Activated CD4-positive, alpha-beta T cell treated with anti-CD3 and anti-CD28 coated beads for 36 hours (primary cell): ENCODE results near the gene BRD7. TPM values are rescaled to one million over a fixed set of nuclear protein-coding genes. Genes with fewer than 3 reads are reported as not detected.

Experiments used
- ATAC-seq: fragments of 200-7000 bp; cut with Tn5 transposase; one replicate; pipeline ENCODE4 v1.10.0; 2021; ENCODE audit warnings: mild to moderate bottlenecking, moderate library complexity
- CTCF ChIA-PET: fragments of 350-600 bp; sonication (Branson Sonifier 250); formaldehyde crosslinking; loops from one replicate; lab custom pipeline; 2021; ENCODE audit warnings: antibody characterized with exemption; lab: Charles Lee
- POLR2A ChIA-PET: fragments of 350-600 bp; sonication (Branson Sonifier 250); formaldehyde crosslinking; loops from one replicate; lab custom pipeline; 2021; ENCODE audit warnings: antibody characterized with exemption, inconsistent platforms; lab: Charles Lee
- DNase-seq: peaks from one replicate; pipeline ENCODE4 v3.0.0-alpha.2; 2020
- H3K27ac Mint-ChIP-seq: one replicate; pipeline ENCODE4 v1.8.0; 2021; ENCODE audit warnings: mixed read lengths
- H3K27me3 Mint-ChIP-seq: one replicate; pipeline ENCODE4 v1.8.0; 2021; ENCODE audit warnings: mixed read lengths
- H3K36me3 Mint-ChIP-seq: one replicate; pipeline ENCODE4 v1.8.0; 2021; ENCODE audit warnings: low read depth, mixed read lengths
- H3K4me1 Mint-ChIP-seq: one replicate; pipeline ENCODE4 v1.8.0; 2021; ENCODE audit warnings: mixed read lengths
- H3K4me3 Mint-ChIP-seq: one replicate; pipeline ENCODE4 v1.8.0; 2021; ENCODE audit warnings: mild to moderate bottlenecking, moderate library complexity, mixed read lengths
- H3K9me3 Mint-ChIP-seq: one replicate; pipeline ENCODE4 v1.8.0; 2021; ENCODE audit warnings: low read depth, mixed read lengths
- intact Hi-C, 2 experiments: fragments of 100-400 bp; cut with DNase I in 1 of 2; cut with micrococcal nuclease in 1 of 2; formaldehyde crosslinking; loops; one replicate each; pipeline versions ENCODE4 v1.14.2 to v1.15.1; 2022 to 2024; cut with DNase I, micrococcal nuclease
- total RNA-seq, 2 experiments: library from RNA; stranded (reverse); gene quantifications; one replicate each; pipeline ENCODE4 v1.2.3, GENCODE V29; 2021

The BRD7 gene
- total RNA-seq, 2 experiments from 2014 or later = 87.7 to 104 TPM

- H3K9me3 Mint-ChIP-seq = no peaks in the 10 kb centered on the region
- no peak overlapping the region for H3K4me3 Mint-ChIP-seq
- DNase-seq = no peak
- no peak overlapping the region for H3K27ac Mint-ChIP-seq
- no peaks in the 10 kb centered on the region for H3K27me3 Mint-ChIP-seq
- ATAC-seq = no peak
- ChIA-PET CTCF (no interaction called here), POLR2A (no interaction called here)
- peaks cover 19% of the 10 kb centered on the region for H3K4me1 Mint-ChIP-seq
- intact Hi-C loops = no loop called here
- H3K36me3 Mint-ChIP-seq = no peaks in the 10 kb centered on the region
Measured at GRCh38 chr16:50399411-50399810, 30.6 kb upstream of the BRD7 start.

- Mint-ChIP-seq H3K27me3 (no peaks in the 10 kb centered on the region), H3K36me3 (no peaks in the 10 kb centered on the region), H3K27ac (no peak overlapping the region), H3K4me1 (peaks cover 19% of the 10 kb centered on the region), H3K9me3 (no peaks in the 10 kb centered on the region), H3K4me3 (no peak overlapping the region)
- intact Hi-C loops = no loop called here
- ATAC-seq = no peak
- ChIA-PET CTCF (interaction anchor here (0.9 to 1.2 kb wide), 2 partner anchors 37 to 59 kb away, joined by 3 to 4 read pairs; no protein-coding TSS in a partner anchor), POLR2A (no interaction called here)
- DNase-seq = no peak
Measured at GRCh38 chr16:50398336-50398735, 29.5 kb upstream of the BRD7 start.

- no peak overlapping the region for H3K4me3 Mint-ChIP-seq
- peak; percentile 22 for DNase-seq
- no peaks in the 10 kb centered on the region for H3K36me3 Mint-ChIP-seq
- intact Hi-C loops = no loop called here
- H3K9me3 Mint-ChIP-seq = no peaks in the 10 kb centered on the region
- no peak overlapping the region for H3K27ac Mint-ChIP-seq
- peak; percentile 39 for ATAC-seq
- peaks cover 19% of the 10 kb centered on the region for H3K4me1 Mint-ChIP-seq
- no peaks in the 10 kb centered on the region for H3K27me3 Mint-ChIP-seq
- POLR2A ChIA-PET = no interaction called here
- CTCF ChIA-PET = interaction anchor here (0.6 to 1.2 kb wide), 2 partner anchors 36 to 459 kb away, joined by 3 read pairs; no protein-coding TSS in a partner anchor
Measured at GRCh38 chr16:50396761-50397535, 28.2 kb upstream of the BRD7 start.

GRCh38 chr16:50395763-50396710 is 27.2 kb upstream of the BRD7 start:
- Mint-ChIP-seq H3K27ac (peak overlapping the region; percentile 72), H3K4me3 (no peak overlapping the region), H3K9me3 (no peaks in the 10 kb centered on the region), H3K36me3 (no peaks in the 10 kb centered on the region), H3K4me1 (peaks cover 19% of the 10 kb centered on the region), H3K27me3 (no peaks in the 10 kb centered on the region)
- POLR2A ChIA-PET = no interaction called here
- peak; percentile 80 for ATAC-seq
- intact Hi-C loops = no loop called here
- DNase-seq = peak; percentile 33
- CTCF ChIA-PET = interaction anchor here (1.5 kb wide), 1 partner anchor 26 kb away, joined by 5 read pairs; no protein-coding TSS in a partner anchor

GRCh38 chr16:50393858-50394802 is 25.3 kb upstream of the BRD7 start:
- intact Hi-C loops = no loop called here
- ChIA-PET CTCF (interaction anchor here (0.7 to 1.5 kb wide), 3 partner anchors 21 to 39 kb away, joined by 3 to 5 read pairs (median 4); no protein-coding TSS in a partner anchor), POLR2A (no interaction called here)
- H3K27me3 Mint-ChIP-seq = no peaks in the 10 kb centered on the region
- H3K36me3 Mint-ChIP-seq = no peaks in the 10 kb centered on the region
- DNase-seq = no peak
- H3K4me1 Mint-ChIP-seq = peaks cover 19% of the 10 kb centered on the region
- H3K4me3 Mint-ChIP-seq = no peak overlapping the region
- ATAC-seq = no peak
- H3K27ac Mint-ChIP-seq = no peak overlapping the region
- no peaks in the 10 kb centered on the region for H3K9me3 Mint-ChIP-seq

- DNase-seq = no peak
- ATAC-seq = no peak
- ChIA-PET POLR2A (no interaction called here), CTCF (no interaction called here)
- H3K27me3 Mint-ChIP-seq = no peaks in the 10 kb centered on the region
- H3K4me3 Mint-ChIP-seq = no peak overlapping the region
- no peaks in the 10 kb centered on the region for H3K9me3 Mint-ChIP-seq
- no peaks in the 10 kb centered on the region for H3K36me3 Mint-ChIP-seq
- peaks cover 19% of the 10 kb centered on the region for H3K4me1 Mint-ChIP-seq
- H3K27ac Mint-ChIP-seq = no peak overlapping the region
- intact Hi-C loops = no loop called here
Measured at GRCh38 chr16:50393416-50393815, 24.6 kb upstream of the BRD7 start.

GRCh38 chr16:50390914-50391716 is 22.3 kb upstream of the BRD7 start:
- Mint-ChIP-seq H3K4me3 (no peak overlapping the region), H3K4me1 (peaks cover 10% of the 10 kb centered on the region), H3K9me3 (no peaks in the 10 kb centered on the region), H3K27ac (no peak overlapping the region), H3K27me3 (peaks cover 3% of the 10 kb centered on the region), H3K36me3 (no peaks in the 10 kb centered on the region)
- DNase-seq = no peak
- CTCF ChIA-PET = no interaction called here
- no peak for ATAC-seq
- intact Hi-C loops = no loop called here
- POLR2A ChIA-PET = no interaction called here

- Mint-ChIP-seq H3K4me3 (no peak overlapping the region), H3K9me3 (no peaks in the 10 kb centered on the region), H3K27ac (no peak overlapping the region), H3K4me1 (peaks cover 4% of the 10 kb centered on the region), H3K27me3 (peaks cover 3% of the 10 kb centered on the region), H3K36me3 (no peaks in the 10 kb centered on the region)
- no peak for ATAC-seq
- DNase-seq = no peak
- CTCF ChIA-PET = no interaction called here
- intact Hi-C loops = no loop called here
- POLR2A ChIA-PET = no interaction called here
Measured at GRCh38 chr16:50390371-50390771, 21.6 kb upstream of the BRD7 start.

GRCh38 chr16:50389900-50390299 is 21.1 kb upstream of the BRD7 start:
- intact Hi-C loops = no loop called here
- CTCF ChIA-PET = interaction anchor here (0.8 kb wide), 1 partner anchor 16 kb away, joined by 4 read pairs; no protein-coding TSS in a partner anchor
- H3K27ac Mint-ChIP-seq = no peak overlapping the region

GRCh38 chr16:50388496-50388895 is 19.7 kb upstream of the BRD7 start:
- intact Hi-C loops = no loop called here
- DNase-seq (no peak), ATAC-seq (no peak)
- CTCF ChIA-PET = interaction anchor here (0.8 to 1.1 kb wide), 3 partner anchors 33 to 417 kb away, joined by 3 read pairs; no protein-coding TSS in a partner anchor
- no peak overlapping the region for H3K4me3 Mint-ChIP-seq
- H3K36me3 Mint-ChIP-seq = no peaks in the 10 kb centered on the region
- no peaks in the 10 kb centered on the region for H3K9me3 Mint-ChIP-seq
- H3K4me1 Mint-ChIP-seq = no peaks in the 10 kb centered on the region
- POLR2A ChIA-PET = no interaction called here
- peaks cover 3% of the 10 kb centered on the region for H3K27me3 Mint-ChIP-seq
- no peak overlapping the region for H3K27ac Mint-ChIP-seq

More at GRCh38 chr16:50389900-50390299, 21.1 kb upstream of the BRD7 start:
- DNase-seq (no peak), ATAC-seq (no peak)
- Mint-ChIP-seq H3K36me3 (no peaks in the 10 kb centered on the region), H3K4me3 (no peak overlapping the region), H3K27me3 (peaks cover 3% of the 10 kb centered on the region), H3K9me3 (no peaks in the 10 kb centered on the region), H3K4me1 (no peaks in the 10 kb centered on the region)
- POLR2A ChIA-PET = no interaction called here
